ENCODE results near the gene KRT77. TPM values are rescaled to one million over a fixed set of nuclear protein-coding genes. Genes with fewer than 3 reads are reported as not detected.
A peak's percentile ranks its signal among the peaks of the same experiment; 100 is the strongest.

Gene KRT77
- total and polyA plus RNA-seq, 7 experiments from 2014 or later = 0.08 to 0.13 (median 0.10) TPM; not detected in 3

GRCh38 chr12:52651726-52652261 lies 51.5 kb downstream of the KRT77 start, which contains the start of gene KRT2:
Gene KRT2, minus strand, starts transcription at chr12:52652211. Its CDS starts 69 bp downstream, at chr12:52652142.
- Histone ChIP-seq H3K27me3 (ENCODE audit: control insufficient read depth in 2 of 2, insufficient read depth in 2 of 2, low read length in 2 of 2) (no peaks in the 10 kb centered on the region), H3K9me3 (ENCODE audit: control insufficient read depth in 2 of 3, low read length in 3 of 3) (no peaks in the 10 kb centered on the region), H3K4me1 (ENCODE audit: control insufficient read depth in 2 of 2, insufficient read depth in 2 of 2, low read length in 2 of 2) (peaks cover 5 to 27% of the 10 kb centered on the region in 2 donors), H3K36me3 (ENCODE audit: control insufficient read depth in 2 of 3, insufficient read depth in 3 of 3, low read length in 3 of 3) (no peaks in the 10 kb centered on the region), H3K27ac (ENCODE audit: low read depth, low read length) (no peak within 1 kb of the TSS), H3K4me3 (ENCODE audit: low read length) (no peak within 1 kb of the TSS)
- Mint-ChIP-seq H3K27me3 (peaks cover 0 to 29% (median 0%) of the 10 kb centered on the region in 5 donors), H3K4me3 (no peak within 1 kb of the TSS), H3K9me3 (no peaks in the 10 kb centered on the region), H3K4me1 (peaks cover 27 to 74% (median 59%) of the 10 kb centered on the region in 7 donors), H3K27ac (peak within 1 kb of the TSS in 3 of 9 donors; percentile 38 to 90 (median 42)), H3K36me3 (peaks cover 0 to 5% (median 3%) of the 10 kb centered on the region in 5 donors)
- no peak for DNase-seq
- ChIA-PET CTCF (interaction anchor here (0.8 to 1.8 kb wide), 2 partner anchors 18 to 222 kb away, joined by 3 to 5 read pairs; no protein-coding TSS in a partner anchor), POLR2A (interaction anchor here (0.6 to 12.4 kb wide), 5 partner anchors 8 to 38 kb away, joined by 3 to 223 read pairs (median 4); partner anchors contain the start of gene KRT73)
- intact Hi-C loops (cut with micrococcal nuclease) = no loop called here
- ATAC-seq = no peak

- H3K27ac ChIP-seq (ENCODE audit: low read depth, low read length) = no peak overlapping the region
- intact Hi-C loops (cut with micrococcal nuclease) = no loop called here
- no peak overlapping the region for H3K4me3 ChIP-seq (ENCODE audit: low read length)
- peak overlapping the region in 5 of 9 donors; percentile 26 to 100 (median 99) for H3K27ac Mint-ChIP-seq
- no peaks in the 10 kb centered on the region for H3K36me3 ChIP-seq (ENCODE audit: control insufficient read depth in 2 of 3, insufficient read depth in 3 of 3, low read length in 3 of 3)
- H3K4me1 Mint-ChIP-seq = peaks cover 35 to 78% (median 62%) of the 10 kb centered on the region in 7 donors
- POLR2A ChIA-PET = interaction anchor here (1.4 to 12.4 kb wide), 3 partner anchors 9 to 36 kb away, joined by 4 to 223 read pairs (median 6); partner anchors contain the start of genes KRT1 and KRT73
- H3K4me3 Mint-ChIP-seq = peak overlapping the region in 2 of 10 donors; percentile 21 to 50
- no peaks in the 10 kb centered on the region for H3K27me3 ChIP-seq (ENCODE audit: control insufficient read depth in 2 of 2, insufficient read depth in 2 of 2, low read length in 2 of 2)
- no peak for ATAC-seq
- H3K27me3 Mint-ChIP-seq = peaks cover 0 to 20% (median 0%) of the 10 kb centered on the region in 5 donors
- H3K36me3 Mint-ChIP-seq = peaks cover 0 to 5% (median 3%) of the 10 kb centered on the region in 5 donors
- peaks cover 17 to 39% of the 10 kb centered on the region in 2 donors for H3K4me1 ChIP-seq (ENCODE audit: control insufficient read depth in 2 of 2, insufficient read depth in 2 of 2, low read length in 2 of 2)
- DNase-seq = no peak
- CTCF ChIA-PET = interaction anchor here (0.6 to 1.8 kb wide), 3 partner anchors 40 to 223 kb away, joined by 3 to 5 read pairs (median 5); no protein-coding TSS in a partner anchor
- H3K9me3 ChIP-seq (ENCODE audit: control insufficient read depth in 2 of 3, low read length in 3 of 3) = no peaks in the 10 kb centered on the region
- H3K9me3 Mint-ChIP-seq = no peaks in the 10 kb centered on the region
Measured at GRCh38 chr12:52650520-52651081, 52.7 kb downstream of the KRT77 start.

- ATAC-seq = no peak
- no peaks in the 10 kb centered on the region for H3K36me3 ChIP-seq (ENCODE audit: control insufficient read depth in 2 of 3, insufficient read depth in 3 of 3, low read length in 3 of 3)
- Mint-ChIP-seq H3K36me3 (peaks cover 3 to 18% (median 4%) of the 10 kb centered on the region in 5 donors), H3K27me3 (peaks cover 0 to 10% (median 0%) of the 10 kb centered on the region in 5 donors), H3K27ac (peak overlapping the region in 8 of 9 donors; percentile 55 to 100 (median 98)), H3K4me1 (peaks cover 49 to 86% (median 69%) of the 10 kb centered on the region in 7 donors), H3K4me3 (peak overlapping the region in 9 of 10 donors; percentile 9 to 85 (median 34)), H3K9me3 (peaks cover 0 to 13% (median 7%) of the 10 kb centered on the region in 11 donors)
- no peaks in the 10 kb centered on the region for H3K27me3 ChIP-seq (ENCODE audit: control insufficient read depth in 2 of 2, insufficient read depth in 2 of 2, low read length in 2 of 2)
- no peak for DNase-seq
- peaks cover 28 to 52% of the 10 kb centered on the region in 2 donors for H3K4me1 ChIP-seq (ENCODE audit: control insufficient read depth in 2 of 2, insufficient read depth in 2 of 2, low read length in 2 of 2)
- no peak overlapping the region for H3K27ac ChIP-seq (ENCODE audit: low read depth, low read length)
- no peak overlapping the region for H3K4me3 ChIP-seq (ENCODE audit: low read length)
- ChIA-PET CTCF (interaction anchor here (1.0 to 1.8 kb wide), 5 partner anchors 36 to 221 kb away, joined by 3 to 4 read pairs (median 3); no protein-coding TSS in a partner anchor), POLR2A (interaction anchor here (0.8 to 12.4 kb wide), 7 partner anchors 10 to 56 kb away, joined by 3 to 223 read pairs (median 5); partner anchors contain the start of genes KRT1 and KRT73)
- H3K9me3 ChIP-seq (ENCODE audit: control insufficient read depth in 2 of 3, low read length in 3 of 3) = no peaks in the 10 kb centered on the region
- intact Hi-C loops (cut with micrococcal nuclease) = loop anchor here in 1 of 2 donors (5.0 kb wide), 1 partner anchor 43 kb away; no protein-coding TSS in a partner anchor
Measured at GRCh38 chr12:52649066-52649465, 54.3 kb downstream of the KRT77 start.

- ATAC-seq (no peak), DNase-seq (no peak)
- Histone ChIP-seq H3K4me3 (ENCODE audit: low read length) (no peak overlapping the region), H3K27ac (ENCODE audit: low read depth, low read length) (peak overlapping the region; percentile 22), H3K27me3 (ENCODE audit: control insufficient read depth in 2 of 2, insufficient read depth in 2 of 2, low read length in 2 of 2) (no peaks in the 10 kb centered on the region), H3K36me3 (ENCODE audit: control insufficient read depth in 2 of 3, insufficient read depth in 3 of 3, low read length in 3 of 3) (no peaks in the 10 kb centered on the region), H3K4me1 (ENCODE audit: control insufficient read depth in 2 of 2, insufficient read depth in 2 of 2, low read length in 2 of 2) (peaks cover 28 to 62% of the 10 kb centered on the region in 2 donors), H3K9me3 (ENCODE audit: control insufficient read depth in 2 of 3, low read length in 3 of 3) (no peaks in the 10 kb centered on the region)
- ChIA-PET POLR2A (interaction anchor here (0.6 to 12.4 kb wide), 13 partner anchors 9 to 133 kb away, joined by 3 to 223 read pairs (median 5); partner anchors contain the start of genes KRT1 and KRT73), CTCF (interaction anchor here (1.2 to 1.8 kb wide), 8 partner anchors 29 to 64 kb away, joined by 3 to 5 read pairs (median 4); no protein-coding TSS in a partner anchor)
- H3K27ac Mint-ChIP-seq = peak overlapping the region; percentile 15 to 100 (median 100)
- peaks cover 52 to 88% (median 72%) of the 10 kb centered on the region in 7 donors for H3K4me1 Mint-ChIP-seq
- H3K36me3 Mint-ChIP-seq = peaks cover 3 to 23% (median 4%) of the 10 kb centered on the region in 5 donors
- H3K9me3 Mint-ChIP-seq = peaks cover 0 to 13% (median 7%) of the 10 kb centered on the region in 11 donors
- intact Hi-C loops (cut with micrococcal nuclease) = loop anchor here in 1 of 2 donors (5.0 kb wide), 1 partner anchor 44 kb away; no protein-coding TSS in a partner anchor
- peaks cover 0 to 4% (median 0%) of the 10 kb centered on the region in 5 donors for H3K27me3 Mint-ChIP-seq
- H3K4me3 Mint-ChIP-seq = peak overlapping the region in 7 of 10 donors; percentile 49 to 88 (median 73)
Measured at GRCh38 chr12:52648012-52648550, 55.2 kb downstream of the KRT77 start.

- no peaks in the 10 kb centered on the region for H3K36me3 ChIP-seq (ENCODE audit: control insufficient read depth in 2 of 3, insufficient read depth in 3 of 3, low read length in 3 of 3)
- ChIA-PET POLR2A (interaction anchor here (0.6 to 12.4 kb wide), 10 partner anchors 8 to 133 kb away, joined by 3 to 223 read pairs (median 6); partner anchors contain the start of genes KRT1 and KRT73), CTCF (interaction anchor here (1.1 to 1.7 kb wide), 8 partner anchors 28 to 223 kb away, joined by 3 to 5 read pairs (median 4); no protein-coding TSS in a partner anchor)
- Mint-ChIP-seq H3K27me3 (peaks cover 0 to 4% (median 0%) of the 10 kb centered on the region in 5 donors), H3K27ac (peak overlapping the region; percentile 68 to 100 (median 100)), H3K9me3 (peaks cover 0 to 13% (median 7%) of the 10 kb centered on the region in 11 donors), H3K4me1 (peaks cover 54 to 91% (median 77%) of the 10 kb centered on the region in 7 donors), H3K36me3 (peaks cover 3 to 24% (median 4%) of the 10 kb centered on the region in 5 donors), H3K4me3 (peak overlapping the region in 9 of 10 donors; percentile 11 to 88 (median 73))
- peaks cover 28 to 65% of the 10 kb centered on the region in 2 donors for H3K4me1 ChIP-seq (ENCODE audit: control insufficient read depth in 2 of 2, insufficient read depth in 2 of 2, low read length in 2 of 2)
- no peak overlapping the region for H3K4me3 ChIP-seq (ENCODE audit: low read length)
- ATAC-seq = no peak
- DNase-seq = no peak
- intact Hi-C loops (cut with micrococcal nuclease) = loop anchor here in 1 of 2 donors (5.0 kb wide), 1 partner anchor 45 kb away; no protein-coding TSS in a partner anchor
- no peaks in the 10 kb centered on the region for H3K27me3 ChIP-seq (ENCODE audit: control insufficient read depth in 2 of 2, insufficient read depth in 2 of 2, low read length in 2 of 2)
- H3K9me3 ChIP-seq (ENCODE audit: control insufficient read depth in 2 of 3, low read length in 3 of 3) = no peaks in the 10 kb centered on the region
- H3K27ac ChIP-seq (ENCODE audit: low read depth, low read length) = peak overlapping the region; percentile 92
Measured at GRCh38 chr12:52647601-52648000, 55.7 kb downstream of the KRT77 start.
